H1 (cell line): ENCODE data around the gene CHRDL2. TPM values are rescaled to one million over a fixed set of nuclear protein-coding genes. Genes with fewer than 3 reads are reported as not detected.

Source experiments
- CTCF ChIA-PET: fragments of 300-600 bp; sonication (Branson Sonifier 250); formaldehyde crosslinking; loops from one replicate; lab custom pipeline; 2021; ENCODE audit not compliant: partially characterized antibody; lab: Charles Lee
- POLR2A ChIA-PET: fragments of 300-600 bp; sonication (Branson Sonifier 250); formaldehyde crosslinking; loops from one replicate; lab custom pipeline; 2021; ENCODE audit warnings: inconsistent platforms; ENCODE audit not compliant: partially characterized antibody; lab: Charles Lee
- DNase-seq, 2 experiments: peaks; one replicate each; pipeline versions ENCODE4 v3.0.0 to v3.0.0-alpha.2; 2010 to 2022; ENCODE audit warnings: low spot score in 2 of 2, low read depth in 1 of 2, mixed read lengths in 1 of 2
- FAIRE-seq: peaks from 2 replicates; lab custom pipeline; 2011; peaks lifted over from hg19 to GRCh38; lab: Jason Lieb, UNC
- H2AFZ ChIP-seq: 2 replicates; pipeline ENCODE4 v1.8.1; 2012; ENCODE audit warnings: low read length, inconsistent platforms
- H2AK5ac ChIP-seq: 2 replicates; pipeline ENCODE4 v1.6.1; 2013; ENCODE audit warnings: low read depth, low read length
- H2BK120ac ChIP-seq: replicated peaks from 2 replicates; pipeline ENCODE3; 2013; ENCODE audit warnings: low read depth, low read length, inconsistent platforms
- H2BK12ac ChIP-seq: 2 replicates; pipeline ENCODE4 v1.6.1; 2013; ENCODE audit warnings: low read depth, low read length
- H2BK15ac ChIP-seq: 2 replicates; pipeline ENCODE4 v1.6.1; 2013; ENCODE audit warnings: low read length
- H2BK20ac ChIP-seq: 2 replicates; pipeline ENCODE4 v1.6.1; 2013; ENCODE audit warnings: low read length
- H2BK5ac ChIP-seq: 2 replicates; pipeline ENCODE4 v1.6.1; 2013; ENCODE audit warnings: low read depth, low read length
- H3K14ac ChIP-seq: 2 replicates; pipeline ENCODE4 v1.6.1; 2013; ENCODE audit warnings: inconsistent platforms; ENCODE audit not compliant: insufficient read length
- H3K18ac ChIP-seq: 2 replicates; pipeline ENCODE4 v1.6.1; 2013; ENCODE audit warnings: low read length; ENCODE audit errors: extremely low read depth
- H3K23ac ChIP-seq: 2 replicates; pipeline ENCODE4 v1.6.1; 2013; ENCODE audit warnings: inconsistent platforms; ENCODE audit not compliant: insufficient read length
- H3K23me2 ChIP-seq: 2 replicates; pipeline ENCODE4 v1.6.1; 2013; ENCODE audit warnings: low read depth, low read length
- H3K27ac ChIP-seq: 2 replicates; pipeline ENCODE4 v1.6.1; 2011; ENCODE audit warnings: low read depth, low read length, inconsistent platforms
- H3K27me3 ChIP-seq, 4 experiments: replicated peaks in 1 of 4; 1 replicate in 1 of 4; 2 replicates in 3 of 4; pipeline versions ENCODE4 v1.6.1 to v1.8.1; 2011 to 2013; ENCODE audit warnings: low read length in 3 of 4, mild to moderate bottlenecking in 3 of 4, inconsistent platforms in 2 of 4, mixed read lengths in 2 of 4, moderate library complexity in 1 of 4; ENCODE audit not compliant: control insufficient read depth in 3 of 4, insufficient read depth in 3 of 4; ENCODE audit errors: extremely low read depth in 1 of 4
- H3K36me3 ChIP-seq, 4 experiments: 2 replicates each; pipeline versions ENCODE4 v1.6.1 to v1.8.1; 2011 to 2013; ENCODE audit warnings: mild to moderate bottlenecking in 4 of 4, low read length in 3 of 4, moderate library complexity in 2 of 4, control low read depth in 1 of 4, inconsistent platforms in 1 of 4; ENCODE audit not compliant: insufficient read depth in 4 of 4, control insufficient read depth in 2 of 4
- H3K4ac ChIP-seq: replicated peaks from 2 replicates; pipeline ENCODE3; 2013; ENCODE audit warnings: low read length, low read depth, mixed read lengths, inconsistent platforms; ENCODE audit not compliant: insufficient read length
- H3K4me1 ChIP-seq, 4 experiments: replicated peaks in 1 of 4; 1 replicate in 1 of 4; 2 replicates in 3 of 4; pipeline versions ENCODE4 v1.6.1 to v1.8.1; 2011 to 2013; ENCODE audit warnings: low read length in 3 of 4, inconsistent platforms in 2 of 4, mixed read lengths in 1 of 4; ENCODE audit not compliant: insufficient read depth in 4 of 4, control insufficient read depth in 3 of 4
- H3K4me2 ChIP-seq, 2 experiments: 2 replicates each; pipeline versions ENCODE4 v1.6.1 to v1.8.1; 2011 to 2013; ENCODE audit warnings: low read depth in 2 of 2, low read length in 2 of 2, control low read depth in 1 of 2, inconsistent platforms in 1 of 2, mild to moderate bottlenecking in 1 of 2; ENCODE audit not compliant: insufficient read depth in 1 of 2
- H3K4me3 ChIP-seq, 4 experiments: fragments of 200-600, 300-600 bp in 1 of 4; sonication (generic), shearing (Covaris generic), sonication (Bioruptor Twin) in 1 of 4; 2 replicates each; pipeline versions ENCODE4 v1.5.1 to v1.8.1; 2011 to 2016; ENCODE audit warnings: low read length in 4 of 4, low read depth in 3 of 4, control low read depth in 2 of 4, inconsistent platforms in 2 of 4, mild to moderate bottlenecking in 2 of 4, mixed read lengths in 1 of 4, moderate library complexity in 1 of 4; ENCODE audit not compliant: insufficient read depth in 2 of 4; ENCODE audit errors: extremely low read depth in 1 of 4
- H3K56ac ChIP-seq: replicated peaks from 2 replicates; pipeline ENCODE3; 2013; ENCODE audit warnings: low read depth, mild to moderate bottlenecking, mixed read lengths, low read length, inconsistent platforms; ENCODE audit not compliant: insufficient read length
- H3K79me1 ChIP-seq: 2 replicates; pipeline ENCODE4 v1.6.1; 2013; ENCODE audit warnings: low read depth, low read length, control low read depth
- H3K79me2 ChIP-seq, 2 experiments: 2 replicates each; pipeline versions ENCODE4 v1.6.1 to v1.8.1; 2012 to 2013; ENCODE audit warnings: low read length in 2 of 2, mild to moderate bottlenecking in 2 of 2, inconsistent platforms in 1 of 2; ENCODE audit not compliant: insufficient read depth in 2 of 2, control insufficient read depth in 1 of 2
- H3K9ac ChIP-seq, 4 experiments: replicated peaks in 1 of 4; 1 replicate in 1 of 4; 2 replicates in 3 of 4; pipeline versions ENCODE4 v1.6.1 to v1.8.1; 2011 to 2013; ENCODE audit warnings: low read depth in 3 of 4, low read length in 3 of 4, control low read depth in 2 of 4, mild to moderate bottlenecking in 2 of 4, moderate library complexity in 2 of 4, inconsistent platforms in 1 of 4; ENCODE audit errors: extremely low read depth in 1 of 4
- H3K9me3 ChIP-seq, 2 experiments: 2 replicates each; pipeline versions ENCODE4 v1.6.1 to v1.8.1; 2012 to 2013; ENCODE audit warnings: mild to moderate bottlenecking in 2 of 2, moderate library complexity in 2 of 2, control low read depth in 1 of 2, inconsistent platforms in 1 of 2, low read depth in 1 of 2, low read length in 1 of 2, mixed read lengths in 1 of 2; ENCODE audit not compliant: insufficient read depth in 2 of 2
- H4K20me1 ChIP-seq, 2 experiments: replicated peaks in 1 of 2; 2 replicates each; pipeline versions ENCODE3 to v1.8.1; 2011 to 2013; ENCODE audit warnings: inconsistent platforms in 2 of 2, low read length in 2 of 2, mild to moderate bottlenecking in 1 of 2; ENCODE audit not compliant: insufficient read depth in 2 of 2, control insufficient read depth in 1 of 2
- H4K5ac ChIP-seq: 2 replicates; pipeline ENCODE4 v1.6.1; 2013; ENCODE audit warnings: low read length, low read depth, mixed read lengths, inconsistent platforms; ENCODE audit not compliant: insufficient read length
- H4K8ac ChIP-seq: 2 replicates; pipeline ENCODE4 v1.8.0; 2013; ENCODE audit warnings: mild to moderate bottlenecking, moderate library complexity, low read length, inconsistent platforms; ENCODE audit not compliant: insufficient read depth; ENCODE audit errors: extremely low read depth
- H4K91ac ChIP-seq: replicated peaks from 2 replicates; pipeline ENCODE3; 2013; ENCODE audit warnings: low read length, mixed read lengths, inconsistent platforms; ENCODE audit not compliant: insufficient read length
- WGBS, 2 experiments: shearing (Covaris generic) in 1 of 2; methylation state at CpG; one replicate each; pipeline versions ENCODE4 v1.1.6 to v1.1.7; 2013 to 2015; ENCODE audit warnings: low lambda C conversion rate in 2 of 2, mixed read lengths in 2 of 2, inconsistent platforms in 1 of 2, low coverage in 1 of 2, missing lambda C conversion rate in 1 of 2; ENCODE audit not compliant: insufficient replicate concordance in 2 of 2, insufficient coverage in 1 of 2, insufficient read length in 1 of 2; ENCODE audit errors: extremely low coverage in 1 of 2, missing lambda C conversion rate in 1 of 2; 5-methylcytosine and 5-hydroxymethylcytosine counted together
- polyA plus RNA-seq, 7 experiments: library from polyadenylated mRNA; depleted of rRNA in 3 of 7; stranded (reverse) in 5 of 7; unstranded in 2 of 7; fragments of >200 nt in 5 of 7; fragments of 200-250 nt in 2 of 7; gene quantifications; 1 replicate in 5 of 7; 2 replicates in 1 of 7; 4 replicates in 1 of 7; pipeline versions ENCODE4 v1.2.1 to v1.2.3, GENCODE V29; 2011 to 2013; ENCODE audit warnings: missing spikeins in 2 of 7, mixed read lengths in 2 of 7
- total RNA-seq: library from RNA; stranded (reverse); fragmentation: NEBNext Ultra II Directional; extraction: Animal tissue kit (Norgen Biotek cat#: 25700); gene quantifications from 2 replicates; pipeline ENCODE4 v1.2.1, GENCODE V29; 2021

The CHRDL2 gene
- total and polyA plus RNA-seq, 2 of the 8 experiments (the other 6 are each of a cell fraction or from before 2014, with no cell fraction given) = 0.26 to 0.48 TPM

GRCh38 chr11:74736031-74736430 is 4.8 kb upstream of the CHRDL2 start:
- H3K4me3 ChIP-seq = no peak overlapping the region
- no peak overlapping the region for H2AFZ ChIP-seq
- no peaks in the 10 kb centered on the region for H3K79me1 ChIP-seq
- WGBS, 2 experiments = 86% methylated on average over 2 of the region's 2 CpGs; no CpG with 5 or more reads in 1 of the 2 experiments
- H3K27ac ChIP-seq = no peak overlapping the region
- ChIA-PET POLR2A (no interaction called here), CTCF (interaction anchor here (2.3 kb wide), 1 partner anchor 34 kb away, joined by 14 read pairs; no protein-coding TSS in a partner anchor)
- no peaks in the 10 kb centered on the region for H3K4me1 ChIP-seq
- H3K27me3 ChIP-seq = peaks cover 14 to 19% (median 19%) of the 10 kb centered on the region in 4 experiments
- no peak for DNase-seq
- no peak overlapping the region for H3K23ac ChIP-seq
- no peaks in the 10 kb centered on the region for H4K20me1 ChIP-seq
- H3K9ac ChIP-seq = no peak overlapping the region
- no peak overlapping the region for H3K4ac ChIP-seq
- H3K79me2 ChIP-seq = no peaks in the 10 kb centered on the region
- no peak for FAIRE-seq
- H3K23me2 ChIP-seq = peaks cover 5% of the 10 kb centered on the region; the same call in 1 of the 2 replicates
- H3K9me3 ChIP-seq = peaks cover 6% of the 10 kb centered on the region in 2 experiments
- H4K5ac ChIP-seq = no peak overlapping the region
- H2BK120ac ChIP-seq = no peak overlapping the region
- no peak overlapping the region for H4K8ac ChIP-seq
- no peak overlapping the region for H4K91ac ChIP-seq
- H3K56ac ChIP-seq = no peak overlapping the region
- H3K36me3 ChIP-seq = no peaks in the 10 kb centered on the region
- no peak overlapping the region for H2BK20ac ChIP-seq
- no peak overlapping the region for H3K18ac ChIP-seq
- H3K4me2 ChIP-seq = no peak overlapping the region
- no peak overlapping the region for H2AK5ac ChIP-seq
- no peak overlapping the region for H2BK15ac ChIP-seq
- no peak overlapping the region for H3K14ac ChIP-seq
- no peak overlapping the region for H2BK12ac ChIP-seq
- no peak overlapping the region for H2BK5ac ChIP-seq
